ENCODE measurements around the gene NUTF2.

The NUTF2 gene

GRCh38 chr16:67845291-67846062 lies 1.3 kb upstream of the NUTF2 start:
- TF ChIP-seq CTCF (IDR thresholded peaks at IDR 0.05; ENCODE audit: low read depth, low read length) = no peak

GRCh38 chr16:67846063-67846319 lies 742 bp upstream of the NUTF2 start:
- no peak for TF ChIP-seq CTCF (IDR thresholded peaks at IDR 0.05; ENCODE audit: low read depth, low read length)
- peak overlapping the region; percentile 97 for H3K4me3 ChIP-seq (ENCODE audit: low read depth, low read length)

More at GRCh38 chr16:67845291-67846062, 1.3 kb upstream of the NUTF2 start:
- H3K4me3 ChIP-seq (ENCODE audit: low read depth, low read length) = peak overlapping the region; percentile 97

- TF ChIP-seq CTCF (IDR thresholded peaks at IDR 0.05; ENCODE audit: low read depth, low read length) = no peak
- peak within 1 kb of the TSS; percentile 97 for H3K4me3 ChIP-seq (ENCODE audit: low read depth, low read length)
Measured at GRCh38 chr16:67847064-67847861, 530 bp downstream of the NUTF2 start, which contains the start of gene CENPT. Gene CENPT (minus strand): TSS chr16:67847693. CDS start chr16:67833859, 13,834 bp downstream.

GRCh38 chr16:67848118-67848517 lies 1.4 kb downstream of the NUTF2 start:
- TF ChIP-seq CTCF (IDR thresholded peaks at IDR 0.05; ENCODE audit: low read depth, low read length) = no peak
- H3K4me3 ChIP-seq (ENCODE audit: low read depth, low read length) = peak overlapping the region; percentile 97

GRCh38 chr16:67853670-67854069 lies 6.9 kb downstream of the NUTF2 start:
- H3K4me3 ChIP-seq (ENCODE audit: low read depth, low read length) = no peak overlapping the region
- TF ChIP-seq CTCF (IDR thresholded peaks at IDR 0.05; ENCODE audit: low read depth, low read length) = no peak

- no peak for TF ChIP-seq CTCF (IDR thresholded peaks at IDR 0.05; ENCODE audit: low read depth, low read length)
- H3K4me3 ChIP-seq (ENCODE audit: low read depth, low read length) = no peak overlapping the region
Measured at GRCh38 chr16:67855789-67856188, 9.1 kb downstream of the NUTF2 start.

GRCh38 chr16:67856927-67857546 lies 10.3 kb downstream of the NUTF2 start:
- no peak for TF ChIP-seq CTCF (IDR thresholded peaks at IDR 0.05; ENCODE audit: low read depth, low read length)
- H3K4me3 ChIP-seq (ENCODE audit: low read depth, low read length) = no peak overlapping the region
